ENCODE results near the gene IP6K3. TPM values are rescaled to one million over a fixed set of nuclear protein-coding genes. Genes with fewer than 3 reads are reported as not detected.

Gene IP6K3
- total RNA-seq, 1 donor from 2014 or later = 1.5 TPM

DNA sequence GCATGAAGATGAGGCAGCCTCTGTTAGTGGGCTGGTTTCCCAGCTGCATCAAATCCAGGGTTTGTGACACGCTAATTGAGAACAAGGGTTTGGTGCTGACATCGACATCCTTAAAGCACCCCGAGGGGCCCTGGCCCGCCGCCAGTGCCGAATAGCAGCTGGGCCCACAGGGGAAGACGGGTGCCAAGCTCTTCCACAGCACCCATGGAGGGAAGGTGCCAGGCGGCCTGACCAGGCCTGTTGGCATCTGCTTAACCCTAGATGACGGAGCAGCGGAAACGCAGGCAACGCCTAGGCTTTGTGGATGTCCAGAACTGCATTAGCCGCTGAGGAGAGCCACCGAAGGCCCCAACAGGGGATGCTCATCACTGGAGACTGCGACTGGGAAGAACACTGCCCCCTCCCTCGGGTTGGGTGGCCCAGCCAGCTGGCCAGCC is 51.2 kb downstream of the IP6K3 start:
- intact Hi-C loops (cut with DNase I) = no loop called here
- Histone ChIP-seq H3K27ac (peak overlapping the region; percentile 83), H3K27me3 (no peaks in the 10 kb centered on the region), H3K4me1 (peaks cover 56% of the 10 kb centered on the region), H3K4me3 (no peak overlapping the region), H3K9me3 (no peaks in the 10 kb centered on the region), H3K36me3 (peaks cover 0 to 29% of the 10 kb centered on the region in 2 donors)
- TF ChIP-seq, protein P1, sequence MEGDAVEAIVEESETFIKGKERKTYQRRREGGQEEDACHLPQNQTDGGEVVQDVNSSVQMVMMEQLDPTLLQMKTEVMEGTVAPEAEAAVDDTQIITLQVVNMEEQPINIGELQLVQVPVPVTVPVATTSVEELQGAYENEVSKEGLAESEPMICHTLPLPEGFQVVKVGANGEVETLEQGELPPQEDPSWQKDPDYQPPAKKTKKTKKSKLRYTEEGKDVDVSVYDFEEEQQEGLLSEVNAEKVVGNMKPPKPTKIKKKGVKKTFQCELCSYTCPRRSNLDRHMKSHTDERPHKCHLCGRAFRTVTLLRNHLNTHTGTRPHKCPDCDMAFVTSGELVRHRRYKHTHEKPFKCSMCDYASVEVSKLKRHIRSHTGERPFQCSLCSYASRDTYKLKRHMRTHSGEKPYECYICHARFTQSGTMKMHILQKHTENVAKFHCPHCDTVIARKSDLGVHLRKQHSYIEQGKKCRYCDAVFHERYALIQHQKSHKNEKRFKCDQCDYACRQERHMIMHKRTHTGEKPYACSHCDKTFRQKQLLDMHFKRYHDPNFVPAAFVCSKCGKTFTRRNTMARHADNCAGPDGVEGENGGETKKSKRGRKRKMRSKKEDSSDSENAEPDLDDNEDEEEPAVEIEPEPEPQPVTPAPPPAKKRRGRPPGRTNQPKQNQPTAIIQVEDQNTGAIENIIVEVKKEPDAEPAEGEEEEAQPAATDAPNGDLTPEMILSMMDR (IDR thresholded peaks at IDR 0.05) = no peak
- TF ChIP-seq POLR2AphosphoS5 (IDR thresholded peaks at IDR 0.05; ENCODE audit: insufficient read depth in 1 of 2, low read depth in 1 of 2) = peak in 1 of 2 donors; percentile 10
- DNase-seq (ENCODE audit: extremely low spot score in 2 of 2) = no peak

DNA sequence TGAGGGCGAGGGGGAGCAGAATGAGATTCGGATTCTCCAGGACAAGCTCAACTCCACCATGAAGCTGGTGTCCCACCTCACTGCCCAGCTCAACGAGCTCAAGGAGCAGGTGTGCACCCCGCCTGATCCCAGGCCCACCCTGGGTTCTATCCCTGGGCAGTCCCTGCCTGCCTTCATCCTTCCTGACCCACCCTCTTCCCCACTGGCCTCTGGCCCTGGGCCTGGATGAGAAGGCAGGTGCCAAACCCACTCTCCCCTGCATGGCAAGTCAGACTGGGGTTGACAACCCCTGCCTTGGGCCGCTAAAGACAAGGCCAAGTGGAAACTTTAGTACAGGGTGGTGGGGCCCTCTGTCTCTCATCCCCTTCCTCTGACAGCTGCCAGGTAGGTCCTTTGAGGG is 51.7 kb downstream of the IP6K3 start:
- Histone ChIP-seq H3K27ac (peak overlapping the region; percentile 83), H3K36me3 (peaks cover 0 to 29% of the 10 kb centered on the region in 2 donors), H3K4me3 (no peak overlapping the region), H3K27me3 (no peaks in the 10 kb centered on the region), H3K4me1 (peaks cover 56% of the 10 kb centered on the region), H3K9me3 (no peaks in the 10 kb centered on the region)
- intact Hi-C loops (cut with DNase I) = no loop called here
- DNase-seq (ENCODE audit: extremely low spot score in 2 of 2) = no peak
- TF ChIP-seq, protein P1 (IDR thresholded peaks at IDR 0.05) = no peak
- no peak for TF ChIP-seq POLR2A (IDR thresholded peaks at IDR 0.05)
- TF ChIP-seq POLR2AphosphoS5 (IDR thresholded peaks at IDR 0.05; ENCODE audit: insufficient read depth in 1 of 2, low read depth in 1 of 2) = no peak

DNA sequence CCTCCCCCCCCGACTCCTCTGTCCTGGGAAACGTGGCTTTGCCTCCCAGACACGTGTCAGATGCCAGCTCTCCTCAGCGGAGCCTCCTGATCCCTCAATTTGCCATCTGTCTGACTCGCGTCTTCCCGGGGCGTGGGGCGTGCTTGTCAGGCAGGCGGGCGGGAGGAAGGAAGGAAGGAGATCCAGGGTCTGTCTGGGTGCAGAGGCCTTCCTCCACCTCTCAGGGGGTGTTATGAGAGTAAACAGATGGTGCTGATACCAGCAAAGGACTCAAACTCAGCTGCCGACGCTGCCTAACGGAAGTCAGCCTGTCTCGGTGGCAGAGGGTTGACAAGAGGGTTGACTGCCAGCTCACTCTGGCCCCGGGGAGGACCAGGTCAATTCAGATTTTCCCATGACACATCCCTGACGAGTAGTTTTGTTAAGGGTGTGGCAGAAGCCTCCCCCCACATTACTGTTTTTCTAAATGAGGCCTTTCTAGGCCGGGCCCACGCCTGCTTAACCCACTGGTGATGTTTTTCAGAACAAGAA is 52.2 kb downstream of the IP6K3 start:
- Histone ChIP-seq H3K27me3 (no peaks in the 10 kb centered on the region), H3K4me1 (peaks cover 56% of the 10 kb centered on the region), H3K4me3 (no peak overlapping the region), H3K36me3 (peaks cover 0 to 34% of the 10 kb centered on the region in 2 donors), H3K9me3 (no peaks in the 10 kb centered on the region), H3K27ac (peak overlapping the region; percentile 83)
- intact Hi-C loops (cut with DNase I) = no loop called here
- TF ChIP-seq POLR2A (IDR thresholded peaks at IDR 0.05) = no peak
- TF ChIP-seq, protein P1 (IDR thresholded peaks at IDR 0.05) = no peak
- TF ChIP-seq POLR2AphosphoS5 (IDR thresholded peaks at IDR 0.05; ENCODE audit: insufficient read depth in 1 of 2, low read depth in 1 of 2) = no peak
- DNase-seq (ENCODE audit: extremely low spot score in 2 of 2) = no peak

DNA sequence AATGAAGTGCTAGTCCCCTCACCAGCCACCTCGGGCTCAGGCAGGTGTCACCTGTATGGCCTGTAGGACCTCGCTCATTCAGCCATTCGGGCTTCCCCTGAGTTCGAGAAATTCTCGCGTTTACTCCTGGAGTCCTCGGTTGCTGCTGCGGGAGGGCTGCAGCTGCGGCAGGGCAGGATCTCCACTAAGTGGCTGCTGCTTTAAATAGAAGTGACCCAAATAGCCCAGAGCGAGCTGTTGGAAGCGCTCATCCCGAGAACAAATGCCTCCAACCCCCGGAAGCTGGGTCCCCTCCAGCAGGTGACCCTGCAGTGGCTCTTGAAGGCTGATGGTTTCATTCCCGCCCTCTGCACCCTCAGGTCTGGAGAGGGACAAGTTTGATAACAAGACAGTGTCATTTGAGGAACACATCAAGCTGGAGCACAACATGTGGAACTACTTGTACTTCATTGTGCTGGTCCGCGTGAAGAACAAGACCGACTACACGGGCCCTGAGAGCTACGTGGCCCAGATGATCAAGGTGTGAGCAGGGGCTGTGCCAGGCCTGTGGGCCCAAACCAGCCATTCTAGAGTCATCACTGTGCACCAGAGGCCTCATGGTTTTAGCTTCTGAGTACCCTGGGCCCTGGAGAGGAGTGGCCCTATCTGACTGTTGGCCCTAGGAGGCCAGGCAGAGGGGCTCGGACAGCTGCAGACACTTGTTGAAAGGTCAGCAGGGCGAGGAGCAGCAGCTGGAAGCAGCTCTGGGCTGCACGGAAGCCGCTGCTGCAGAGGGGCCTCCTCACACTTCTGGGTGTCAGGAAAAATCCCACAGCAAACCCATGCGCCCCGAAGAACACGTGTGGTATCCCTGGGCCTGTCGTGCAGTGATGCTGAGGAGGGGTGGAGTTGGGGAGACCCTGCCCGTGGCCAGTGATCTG is 53.3 kb downstream of the IP6K3 start:
- Histone ChIP-seq H3K4me3 (no peak overlapping the region), H3K27me3 (no peaks in the 10 kb centered on the region), H3K36me3 (peaks cover 0 to 44% of the 10 kb centered on the region in 2 donors), H3K9me3 (no peaks in the 10 kb centered on the region), H3K4me1 (peaks cover 49% of the 10 kb centered on the region), H3K27ac (peak overlapping the region; percentile 83)
- DNase-seq (ENCODE audit: extremely low spot score in 2 of 2) = no peak
- TF ChIP-seq POLR2A (IDR thresholded peaks at IDR 0.05) = no peak
- TF ChIP-seq POLR2AphosphoS5 (IDR thresholded peaks at IDR 0.05; ENCODE audit: insufficient read depth in 1 of 2, low read depth in 1 of 2) = no peak
- TF ChIP-seq, protein P1 (IDR thresholded peaks at IDR 0.05) = no peak
- intact Hi-C loops (cut with DNase I) = no loop called here

DNA sequence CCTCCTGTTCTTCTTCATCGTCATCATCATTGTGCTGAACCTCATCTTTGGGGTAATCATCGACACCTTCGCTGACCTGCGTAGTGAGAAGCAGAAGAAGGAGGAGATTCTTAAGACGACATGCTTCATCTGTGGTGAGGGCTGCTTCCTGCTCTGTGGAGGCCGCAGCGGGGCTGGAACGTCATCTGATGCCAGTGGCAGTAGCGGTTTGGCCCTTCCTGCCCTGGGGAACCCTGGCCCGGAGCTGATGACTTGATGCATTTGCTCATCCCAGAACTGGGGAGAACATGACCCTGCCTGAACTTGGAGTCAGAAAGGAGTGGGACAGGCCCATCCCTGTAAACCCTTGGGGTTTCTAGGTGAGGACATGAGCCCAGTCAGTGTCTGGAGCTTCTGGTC is 53.9 kb downstream of the IP6K3 start:
- Histone ChIP-seq H3K36me3 (peaks cover 0 to 51% of the 10 kb centered on the region in 2 donors), H3K4me1 (peaks cover 43% of the 10 kb centered on the region), H3K27ac (peak overlapping the region; percentile 83), H3K9me3 (no peaks in the 10 kb centered on the region), H3K27me3 (no peaks in the 10 kb centered on the region), H3K4me3 (no peak overlapping the region)
- intact Hi-C loops (cut with DNase I) = no loop called here
- no peak for TF ChIP-seq POLR2A (IDR thresholded peaks at IDR 0.05)
- TF ChIP-seq, protein P1 (IDR thresholded peaks at IDR 0.05) = no peak
- TF ChIP-seq POLR2AphosphoS5 (IDR thresholded peaks at IDR 0.05; ENCODE audit: insufficient read depth in 1 of 2, low read depth in 1 of 2) = no peak
- DNase-seq (ENCODE audit: extremely low spot score in 2 of 2) = no peak

Measured in vagina (tissue), 2 donors.